K562 (cell line): Measurements from ENCODE around the gene NTM. TPM values are rescaled to one million over a fixed set of nuclear protein-coding genes. Genes with fewer than 3 reads are reported as not detected.

Experiments
- ATAC-seq: fragments of 200-7000 bp; cut with Tn5 transposase; 3 replicates; pipeline ENCODE4 v1.9.1; 2020; ENCODE audit warnings: moderate library complexity
- BruUV-seq: library from RNA; stranded (reverse); fragments of 400-500 nt; replicated peaks from 2 replicates; lab custom pipeline; 2021; lab: Mats Ljungman, UMichigan
- CTCF ChIA-PET: fragments of 300-600 bp; formaldehyde crosslinking; extraction: SDS; loops from one replicate; lab custom pipeline; 2021; ENCODE audit warnings: low intra/inter-chr PET ratio; lab: Yijun Ruan, JAX
- POLR2A ChIA-PET: fragments of 300-600, 350-650 bp; sonication (Branson Sonifier 250); formaldehyde crosslinking; extraction: SDS; loops from one replicate; lab custom pipeline; 2021; ENCODE audit warnings: antibody characterized with exemption, inconsistent platforms; lab: Yijun Ruan, JAX
- DNase-seq, 4 experiments: peaks; one replicate each; pipeline versions ENCODE4 v3.0.0 to v3.0.0-alpha.2; 2011 to 2018; ENCODE audit warnings: low spot score in 3 of 4, mixed read lengths in 3 of 4; ENCODE audit errors: extremely low read depth in 1 of 4
- FAIRE-seq: peaks from 2 replicates; lab custom pipeline; 2011; peaks lifted over from hg19 to GRCh38; lab: Jason Lieb, UNC
- H2AFZ ChIP-seq: 2 replicates; pipeline ENCODE4 v1.6.0; 2011; ENCODE audit warnings: low read depth, low read length, control low read depth, inconsistent platforms
- H3K27ac ChIP-seq: fragments of 200-600 bp; 3 replicates; pipeline ENCODE4 v1.8.0; 2011; ENCODE audit warnings: low read depth, mild to moderate bottlenecking, control low read depth, inconsistent platforms, low read length, moderate library complexity, mixed read lengths; ENCODE audit errors: extremely low read depth
- H3K27me3 ChIP-seq, 2 experiments: fragments of 300-600 bp in 1 of 2; 2 replicates in 1 of 2; 3 replicates in 1 of 2; pipeline versions ENCODE4 v1.6.0 to v1.8.0; 2011; ENCODE audit warnings: inconsistent platforms in 2 of 2, low read length in 2 of 2, mild to moderate bottlenecking in 1 of 2, mixed read lengths in 1 of 2, moderate library complexity in 1 of 2; ENCODE audit not compliant: control insufficient read depth in 2 of 2, insufficient read depth in 2 of 2
- H3K36me3 ChIP-seq: fragments of 300-600 bp; 3 replicates; pipeline ENCODE4 v1.8.0; 2011; ENCODE audit warnings: mild to moderate bottlenecking, low read length, inconsistent platforms; ENCODE audit not compliant: control insufficient read depth, insufficient read depth
- H3K4me1 ChIP-seq, 2 experiments: fragments of 200-600 bp in 1 of 2; replicated peaks in 1 of 2; 2 replicates in 1 of 2; 3 replicates in 1 of 2; pipeline versions ENCODE4 v1.5.1 to v1.8.0; 2011; ENCODE audit warnings: inconsistent platforms in 2 of 2, low read length in 2 of 2, mild to moderate bottlenecking in 1 of 2, mixed read lengths in 1 of 2, moderate library complexity in 1 of 2; ENCODE audit not compliant: control insufficient read depth in 2 of 2, insufficient read depth in 2 of 2
- H3K4me2 ChIP-seq: 2 replicates; pipeline ENCODE4 v1.6.1; 2011; ENCODE audit warnings: low read length, control low read depth, inconsistent platforms, mixed read lengths; ENCODE audit not compliant: insufficient read depth
- H3K4me3 ChIP-seq: fragments of 200-600 bp; sonication (generic), shearing (Covaris generic); 2 replicates; pipeline ENCODE4 v1.5.1; 2016; ENCODE audit warnings: control low read depth, inconsistent platforms
- H3K79me2 ChIP-seq: fragments of 200-600 bp; 3 replicates; pipeline ENCODE4 v1.8.0; 2011; ENCODE audit warnings: low read length, inconsistent platforms; ENCODE audit not compliant: control insufficient read depth, insufficient read depth
- H3K9ac ChIP-seq, 2 experiments: 2 replicates each; pipeline versions ENCODE4 v1.6.0 to v1.6.1; 2011; ENCODE audit warnings: low read depth in 2 of 2, low read length in 2 of 2, control low read depth in 1 of 2, inconsistent platforms in 1 of 2, mild to moderate bottlenecking in 1 of 2, mixed read lengths in 1 of 2; ENCODE audit not compliant: insufficient read depth in 1 of 2
- H3K9me1 ChIP-seq: one replicate; pipeline ENCODE4 v1.6.0; 2011; ENCODE audit warnings: inconsistent platforms, mild to moderate bottlenecking, low read length, moderate library complexity; ENCODE audit not compliant: control insufficient read depth, insufficient read depth
- H3K9me3 ChIP-seq: replicated peaks from 2 replicates; pipeline ENCODE4 v1.5.1; 2011; ENCODE audit warnings: low read depth, low read length, inconsistent platforms; ENCODE audit not compliant: control insufficient read depth, insufficient read depth
- H4K20me1 ChIP-seq: replicated peaks from 2 replicates; pipeline ENCODE4 v1.6.1; 2011; ENCODE audit warnings: low read length, inconsistent platforms, mixed read lengths; ENCODE audit not compliant: control insufficient read depth, insufficient read depth
- BRD4 ChIP-seq: fragments of 200-600 bp; sonication (generic); IDR thresholded peaks from 2 replicates; pipeline ENCODE4 v1.6.1; 2017; ENCODE audit warnings: inconsistent platforms
- BRD9 ChIP-seq: fragments of 450-650 bp; IDR thresholded peaks from 2 replicates; pipeline ENCODE4 v1.6.1; 2018; ENCODE audit warnings: low read depth; ENCODE audit not compliant: partially characterized antibody
- FOXP1 ChIP-seq: sonication (generic); formaldehyde crosslinking; IDR thresholded peaks from 2 replicates; pipeline ENCODE4 v1.8.0; 2022; ENCODE audit warnings: mild to moderate bottlenecking, missing genetic modification reagents
- HDGF ChIP-seq: fragments of 450-650 bp; IDR thresholded peaks from 2 replicates; pipeline ENCODE4 v1.6.1; 2016
- NFATC3 ChIP-seq: fragments of 450-650 bp; IDR thresholded peaks from 2 replicates; pipeline ENCODE4 v1.6.1; 2017; ENCODE audit warnings: mild to moderate bottlenecking
- NONO ChIP-seq, 2 experiments: fragments of 200-400 bp in 1 of 2; fragments of 450-650 bp in 1 of 2; formaldehyde crosslinking in 1 of 2; IDR thresholded peaks; 2 replicates each; pipeline ENCODE4 v1.6.1; 2017; ENCODE audit warnings: low read depth in 2 of 2, mild to moderate bottlenecking in 2 of 2, moderate library complexity in 2 of 2, low read length in 1 of 2
- OTX1 ChIP-seq: fragments of 450-650 bp; formaldehyde crosslinking; IDR thresholded peaks from 2 replicates; pipeline ENCODE4 v1.4.0; 2022; ENCODE audit warnings: mild to moderate bottlenecking
- POLR2AphosphoS5 ChIP-seq: IDR thresholded peaks from 2 replicates; pipeline ENCODE4 v1.6.1; 2011; ENCODE audit warnings: mild to moderate bottlenecking, low read depth, low read length, moderate library complexity; ENCODE audit not compliant: control insufficient read depth, insufficient read depth
- RAD51 ChIP-seq: fragments of 450-650 bp; IDR thresholded peaks from 2 replicates; pipeline ENCODE4 v1.7.1; 2016; ENCODE audit warnings: low read depth, mild to moderate bottlenecking, borderline replicate concordance
- RCOR1 ChIP-seq, 2 experiments: IDR thresholded peaks; 2 replicates each; pipeline ENCODE4 v1.6.1; 2012; ENCODE audit warnings: low read depth in 2 of 2, low read length in 2 of 2, borderline replicate concordance in 1 of 2, improper control_type of control experiment in 1 of 2
- SREBF1 ChIP-seq: fragments of 150-350 bp; IDR thresholded peaks from 2 replicates; pipeline ENCODE4 v1.6.1; 2014; ENCODE audit warnings: antibody characterized with exemption, low read depth, low read length, borderline replicate concordance
- THRAP3 ChIP-seq: fragments of 450-650 bp; IDR thresholded peaks from 2 replicates; pipeline ENCODE4 v1.6.1; 2016; ENCODE audit warnings: mild to moderate bottlenecking, inconsistent platforms, borderline replicate concordance
- ZC3H4 ChIP-seq: sonication (generic); formaldehyde crosslinking; IDR thresholded peaks from 2 replicates; pipeline ENCODE4 v1.9.0; 2021; ENCODE audit warnings: missing genetic modification reagents, borderline replicate concordance
- ZKSCAN3 ChIP-seq: fragments of 250-450 bp; sonication (Bioruptor Pico); IDR thresholded peaks from 2 replicates; pipeline ENCODE4 v1.4.0; 2020
- ZNF311 ChIP-seq: fragments of 250-450 bp; sonication (Bioruptor Pico); IDR thresholded peaks from 2 replicates; pipeline ENCODE4 v1.4.0; 2020; ENCODE audit warnings: mild to moderate bottlenecking, moderate library complexity
- ZNF75A ChIP-seq: fragments of 450-650 bp; formaldehyde crosslinking; IDR thresholded peaks from 2 replicates; pipeline ENCODE4 v1.4.0; 2020; ENCODE audit warnings: mild to moderate bottlenecking
- WGBS: fragments of 100-300 bp; shearing (Covaris generic); methylation state at CpG from one replicate; pipeline ENCODE4 v1.1.6; 2016; ENCODE audit warnings: low coverage, mixed read lengths; ENCODE audit not compliant: insufficient coverage; ENCODE audit errors: missing lambda C conversion rate; 5-methylcytosine and 5-hydroxymethylcytosine counted together
- in situ Hi-C: fragments of 300-500 bp; cut with MboI; formaldehyde crosslinking; loops from 4 replicates; pipeline ENCODE4 v1.15.0; 2018; ENCODE audit warnings: inconsistent platforms, mixed read lengths
- intact Hi-C: fragments of 100-400 bp; cut with micrococcal nuclease; formaldehyde crosslinking; loops from 2 replicates; pipeline ENCODE4 v1.14.2; 2022
- polyA plus RNA-seq, 8 experiments: library from polyadenylated mRNA; depleted of rRNA in 4 of 8; stranded (reverse) in 5 of 8; unstranded in 3 of 8; fragments of >200 nt; fragmentation: Nextera tagmentation in 2 of 8; fragmentation: Illumina TruSeq in 1 of 8; extraction: Ambion mirVana in 2 of 8; extraction: Trizol in 1 of 8; gene quantifications; 2 replicates each; pipeline versions ENCODE4 v1.2.1 to v1.2.3, GENCODE V29; 2011 to 2014; ENCODE audit warnings: inconsistent platforms in 1 of 8, missing spikeins in 1 of 8
- total RNA-seq, 7 experiments: library from RNA; depleted of rRNA in 6 of 7; stranded (reverse); fragments of >200 nt in 6 of 7; fragmentation: Illumina TruSeq in 2 of 7; extraction: Trizol in 2 of 7; gene quantifications; 2 replicates each; pipeline versions ENCODE4 v1.2.1 to v1.2.3, GENCODE V29; 2011 to 2021; ENCODE audit warnings: low replicate concordance in 1 of 7

NTM gene
- total and polyA plus RNA-seq, 9 of the 15 experiments (the other 6 are each of a cell fraction or from before 2014, with no cell fraction given) = not detected

DNA sequence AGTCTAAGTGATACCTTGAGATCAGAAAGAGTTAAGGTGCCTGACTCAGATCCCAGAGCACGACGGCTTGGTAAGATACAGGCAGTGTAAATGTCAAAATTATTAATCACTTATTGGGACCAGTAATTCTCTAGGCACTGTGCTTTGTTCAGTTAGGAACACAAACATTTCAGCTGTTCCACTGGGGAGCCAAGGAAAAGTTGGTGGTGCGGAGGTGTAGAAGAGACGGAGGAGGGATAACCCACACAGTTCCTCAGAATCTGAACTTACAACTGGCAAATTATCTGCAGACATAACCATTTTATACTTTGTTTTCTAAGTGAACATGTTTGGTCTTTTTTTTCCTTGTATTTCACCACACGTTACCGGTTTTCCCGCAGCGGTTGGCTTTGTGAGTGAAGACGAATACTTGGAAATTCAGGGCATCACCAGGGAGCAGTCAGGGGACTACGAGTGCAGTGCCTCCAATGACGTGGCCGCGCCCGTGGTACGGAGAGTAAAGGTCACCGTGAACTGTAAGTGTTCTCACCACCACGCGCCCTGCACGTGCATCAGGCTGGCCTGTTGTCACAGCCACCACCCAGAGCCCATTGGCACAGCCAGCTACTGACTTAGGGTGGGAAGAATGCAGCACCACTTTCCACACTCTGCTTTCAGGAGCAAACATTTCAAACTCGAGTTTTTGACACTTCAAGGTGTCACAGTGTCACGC is 937.0 kb downstream of the NTM start:
- Histone ChIP-seq H3K27ac (no peak overlapping the region), H4K20me1 (no peaks in the 10 kb centered on the region), H3K9ac (no peak overlapping the region), H3K27me3 (no peaks in the 10 kb centered on the region), H3K9me1 (no peaks in the 10 kb centered on the region), H3K4me1 (no peaks in the 10 kb centered on the region), H3K36me3 (no peaks in the 10 kb centered on the region), H3K4me2 (no peak overlapping the region), H3K4me3 (no peak overlapping the region), H3K9me3 (no peaks in the 10 kb centered on the region), H2AFZ (no peak overlapping the region), H3K79me2 (no peaks in the 10 kb centered on the region)
- in situ Hi-C loops (no loop called here), intact Hi-C loops (no loop called here)
- no TSS peak for BruUV-seq
- FAIRE-seq (no peak), DNase-seq (no peak), ATAC-seq (no peak)
- ChIA-PET CTCF (no interaction called here), POLR2A (no interaction called here)
- TF ChIP-seq BRD9 (no peak), ZKSCAN3 (CRISPR knock-in tag) (no peak), NONO (IDR thresholded peaks at IDR 0.05; ENCODE audit: low read depth in 2 of 2, low read length in 1 of 2) (no peak), POLR2AphosphoS5 (no peak), BRD4 (no peak), THRAP3 (no peak), RCOR1 (IDR thresholded peaks at IDR 0.05; ENCODE audit: borderline replicate concordance in 1 of 2, low read depth in 2 of 2, low read length in 2 of 2) (no peak), OTX1 (CRISPR knock-in tag) (no peak), ZNF75A (CRISPR knock-in tag) (no peak), ZNF311 (CRISPR knock-in tag) (no peak), HDGF (no peak), RAD51 (no peak), ZC3H4 (no peak), SREBF1 (no peak), NFATC3 (no peak), FOXP1 (CRISPR knock-in tag) (no peak)
- WGBS = 2% methylated on average over 21 of the region's 21 CpGs
